GM18870 (cell line): ENCODE results near the gene KCNA5.

Experiments
- ATAC-seq: cut with Tn5 transposase; IDR thresholded peaks from one replicate; pipeline ENCODE4 v1.9.1; 2021; ENCODE audit warnings: moderate library complexity; ENCODE audit not compliant: unreplicated experiment

The KCNA5 gene

DNA sequence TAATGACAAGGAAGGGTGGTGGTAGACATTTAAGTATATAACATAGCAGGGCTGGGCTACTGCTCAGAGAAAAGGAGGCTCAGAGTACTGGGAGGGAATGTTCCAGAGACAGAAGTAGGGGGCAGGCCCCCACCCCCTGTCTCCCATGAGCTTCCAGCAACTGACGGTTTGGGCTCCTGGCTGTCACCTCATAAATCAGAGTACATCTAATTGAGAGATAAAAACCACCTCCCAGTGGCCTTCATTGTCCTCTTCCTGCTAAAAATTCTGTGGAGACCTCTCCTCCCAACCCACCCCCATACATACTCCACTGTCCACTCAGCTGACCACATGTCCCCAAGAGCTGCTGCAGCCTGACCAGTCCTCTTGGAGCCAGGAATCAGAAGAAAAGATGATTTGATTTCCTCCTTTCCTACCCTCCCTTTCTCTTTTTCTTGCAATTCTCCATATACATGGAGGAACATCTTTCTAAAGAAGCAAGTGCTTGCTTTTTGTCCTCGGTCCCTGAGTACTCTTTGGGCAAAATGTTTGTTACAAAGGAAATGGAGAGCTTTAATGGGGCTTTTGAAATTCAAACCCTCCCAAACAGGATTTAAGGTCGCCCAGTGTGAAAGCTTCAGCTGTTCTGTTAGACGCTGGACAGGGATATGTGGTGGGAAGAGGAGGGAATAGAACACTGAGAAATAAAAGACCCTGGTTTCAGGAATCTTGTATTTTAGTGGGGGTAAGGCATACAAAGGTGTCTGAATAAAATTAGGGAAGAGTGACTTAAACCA lies 16.4 kb upstream of the KCNA5 start:
- no peak for ATAC-seq

DNA sequence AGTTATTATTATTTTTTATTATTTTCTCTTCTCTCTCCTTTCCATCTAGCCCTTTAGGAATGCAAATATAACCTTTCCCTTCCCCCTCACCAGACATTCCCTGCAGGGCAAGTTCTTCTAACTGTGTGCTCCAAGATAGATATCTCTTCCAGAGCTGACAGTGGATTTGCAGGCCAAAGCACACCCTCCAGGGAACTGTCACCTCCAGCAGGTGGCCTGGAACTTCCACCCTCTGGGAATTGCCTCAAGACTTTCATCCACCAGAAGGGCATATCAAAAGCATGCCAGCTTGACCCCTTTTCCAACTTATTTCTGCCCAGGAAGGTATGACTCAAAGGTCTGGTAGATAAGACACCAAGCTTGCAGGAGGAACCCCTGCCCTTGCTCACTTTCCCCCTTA lies 13.6 kb upstream of the KCNA5 start:
- no peak for ATAC-seq

DNA sequence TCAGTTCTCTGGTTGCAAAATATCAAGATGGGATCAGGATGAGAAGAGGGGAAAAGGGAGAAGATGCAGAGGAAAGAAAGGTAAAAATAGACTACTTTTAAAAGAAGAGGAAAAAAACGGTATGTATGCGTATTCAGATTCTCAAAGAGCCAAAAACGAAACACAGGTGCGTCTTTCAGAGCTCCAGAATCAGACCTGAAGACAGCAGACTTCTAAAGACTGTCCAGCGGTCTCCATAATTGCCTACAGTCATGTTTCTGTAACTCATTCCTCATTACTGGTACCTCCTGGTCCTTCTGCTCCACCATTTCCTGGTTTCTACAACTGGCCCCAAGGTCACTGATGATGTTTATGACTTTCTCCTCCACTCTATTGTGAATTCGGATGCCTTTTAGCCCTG lies 12.4 kb upstream of the KCNA5 start:
- ATAC-seq, result no peak

DNA sequence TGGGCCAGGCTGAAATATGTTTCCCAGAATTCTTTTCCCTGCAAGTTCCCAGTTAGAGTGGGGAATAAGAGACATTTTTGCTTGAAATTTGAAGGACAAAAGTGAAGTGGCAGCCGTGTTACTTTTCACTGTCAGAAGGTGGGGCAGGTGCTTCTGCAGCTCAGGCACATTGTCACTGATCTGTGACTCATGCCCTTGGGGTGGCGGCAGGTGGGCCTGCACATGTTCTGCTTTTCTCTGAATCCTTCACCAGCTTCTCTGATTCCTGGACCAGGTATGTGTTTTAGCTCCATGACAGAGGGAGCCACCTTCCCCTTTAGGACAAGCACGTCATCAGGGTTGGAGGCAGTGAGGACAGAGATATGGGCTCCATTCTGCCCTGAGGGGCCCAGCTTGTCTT lies 11.7 kb upstream of the KCNA5 start:
- no peak for ATAC-seq

DNA sequence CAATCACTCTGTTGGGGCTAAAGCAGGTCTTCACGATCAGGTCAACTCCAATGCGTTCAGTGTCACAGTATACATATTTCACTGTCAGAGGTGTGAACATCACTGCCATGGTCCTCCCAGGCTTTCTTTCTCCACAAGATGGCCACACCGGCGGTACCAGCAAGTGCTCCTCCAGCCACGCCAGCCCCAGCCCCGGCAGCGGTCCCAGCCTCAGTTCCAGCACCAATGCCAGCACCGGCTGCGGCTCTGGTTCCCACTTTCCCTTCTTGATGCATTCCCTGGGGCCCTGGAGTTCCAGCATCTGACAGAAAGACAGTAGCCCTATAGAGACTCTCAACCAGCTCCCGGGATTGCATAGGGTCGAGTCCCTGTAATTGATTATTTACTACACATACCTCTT lies 10.9 kb upstream of the KCNA5 start:
- ATAC-seq, result no peak

DNA sequence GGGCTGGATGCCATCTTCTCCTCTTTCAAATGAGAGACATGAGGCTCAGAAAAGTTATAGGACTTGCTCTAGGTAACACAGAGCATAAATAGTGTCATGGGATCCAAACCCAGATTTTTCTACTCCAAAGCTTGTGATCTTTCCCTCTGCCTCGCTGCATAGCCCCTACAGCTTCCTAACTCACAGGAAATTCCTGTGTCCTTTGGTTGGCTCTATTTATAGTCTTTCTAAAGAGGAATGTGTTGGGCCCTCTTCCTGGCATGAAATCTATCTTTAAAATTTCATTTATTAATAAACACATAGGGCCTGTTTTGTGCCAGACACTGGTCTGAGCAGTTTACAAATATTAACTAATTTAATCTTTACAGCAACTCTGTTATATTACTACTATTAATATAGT lies 9.8 kb upstream of the KCNA5 start:
- no peak for ATAC-seq

DNA sequence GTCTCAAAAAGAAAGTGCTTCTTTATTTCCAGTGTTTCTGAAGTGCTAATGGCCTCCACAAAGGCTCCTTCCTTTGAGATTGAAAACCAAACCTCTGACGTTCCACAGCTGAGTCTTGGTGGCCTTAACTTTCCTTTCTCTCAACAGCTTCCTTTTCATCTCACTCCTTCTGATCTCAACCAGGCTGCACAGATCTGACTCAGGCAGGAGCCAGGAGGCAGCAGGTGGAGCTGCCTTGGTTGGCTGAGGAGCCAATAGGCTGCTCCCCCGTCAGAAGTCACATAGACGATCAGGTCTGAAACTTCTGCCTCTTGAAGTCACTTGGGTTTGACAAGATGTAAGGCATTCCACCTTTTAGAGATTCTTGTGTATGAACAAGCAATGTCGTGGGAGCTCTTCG lies 9.1 kb upstream of the KCNA5 start:
- no peak for ATAC-seq

DNA sequence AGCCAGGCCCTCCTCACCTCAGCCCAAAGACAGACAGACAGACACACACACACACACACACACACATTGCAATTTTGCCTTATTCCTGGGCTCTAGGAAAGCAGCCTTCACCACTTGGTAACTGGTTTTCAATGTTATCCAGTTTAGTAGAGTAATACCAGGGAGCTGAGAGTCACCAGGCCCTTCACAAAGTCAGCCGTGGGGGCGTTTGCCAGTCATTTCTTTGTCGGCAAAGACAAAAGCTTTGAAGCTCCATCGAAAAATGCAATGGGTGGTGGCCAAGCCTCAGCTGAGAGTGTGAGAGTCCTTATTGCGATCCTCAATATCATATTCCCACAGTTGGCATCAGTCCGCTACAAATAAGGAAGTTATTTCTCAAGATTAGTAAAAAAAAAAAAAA lies 8.1 kb upstream of the KCNA5 start:
- ATAC-seq, result no peak

DNA sequence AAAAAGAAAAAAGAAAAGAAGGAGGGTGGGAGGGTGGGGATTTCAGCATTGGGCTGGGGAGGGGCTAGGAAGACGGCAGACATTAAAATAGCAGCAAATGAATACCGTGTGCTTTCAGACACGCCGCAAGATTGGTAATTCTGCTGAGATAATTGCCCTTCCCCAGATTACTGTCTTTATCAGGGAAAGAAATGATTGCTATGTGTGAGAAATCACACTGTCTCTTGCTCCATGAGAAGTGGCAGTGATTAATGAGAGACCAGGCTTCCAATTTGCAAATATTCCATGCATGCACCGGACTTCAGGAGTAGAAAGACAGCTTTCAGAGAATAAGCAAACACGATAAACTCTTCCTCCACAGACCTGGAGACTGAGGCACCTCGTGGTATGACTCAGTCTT lies 7.6 kb upstream of the KCNA5 start:
- no peak for ATAC-seq

DNA sequence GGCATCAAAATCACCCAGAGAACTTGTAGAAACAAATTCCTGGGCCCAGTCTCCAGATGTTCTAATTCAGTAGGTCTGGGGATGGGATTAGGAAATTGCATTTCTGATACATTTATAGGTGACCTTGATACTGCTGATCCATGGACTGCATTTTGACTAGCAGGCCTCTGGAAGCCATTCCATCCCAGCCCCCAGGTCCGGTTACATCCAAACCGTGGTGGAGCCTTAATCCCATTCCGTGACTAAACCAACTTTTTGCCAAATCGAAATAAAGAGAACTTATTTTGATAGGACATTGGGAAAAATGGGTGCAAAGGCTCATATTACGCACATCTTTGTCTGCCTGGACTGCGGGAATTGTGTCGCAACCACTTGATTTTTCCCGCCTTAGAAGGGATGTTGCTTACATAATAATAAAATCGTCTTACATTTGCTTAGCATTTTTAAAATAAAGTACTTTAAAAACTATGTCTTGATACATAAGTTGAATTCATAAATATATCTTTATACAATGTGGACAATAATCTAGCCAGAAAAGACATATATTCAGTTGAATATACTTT lies 5.8 kb upstream of the KCNA5 start:
- ATAC-seq, result no peak

DNA sequence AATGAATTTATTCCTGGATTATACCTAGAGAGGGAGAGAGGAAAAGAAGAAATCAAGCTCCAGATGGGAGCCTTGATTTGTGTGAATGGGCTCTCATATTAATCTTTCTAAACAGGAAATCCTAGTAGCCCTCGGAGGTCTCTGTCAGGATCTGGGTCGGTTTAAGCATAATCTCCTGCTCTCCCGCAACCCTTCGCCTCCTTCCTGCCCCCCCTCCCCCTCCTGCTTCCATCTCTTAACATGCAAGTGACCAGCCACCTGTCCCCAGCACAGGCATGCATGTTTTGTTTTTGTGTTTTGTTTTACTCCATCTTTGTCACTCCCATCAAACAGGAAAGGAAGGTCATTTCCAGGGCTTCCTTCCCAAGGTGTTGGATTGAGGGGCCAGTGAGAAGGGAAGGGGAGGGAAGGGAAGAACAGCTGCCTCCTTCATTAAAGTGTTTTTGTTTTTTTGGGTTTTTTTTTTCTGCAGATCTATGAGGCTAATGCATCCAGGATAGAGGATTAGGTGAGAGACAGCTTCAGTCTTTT lies 4.8 kb upstream of the KCNA5 start:
- no peak for ATAC-seq

DNA sequence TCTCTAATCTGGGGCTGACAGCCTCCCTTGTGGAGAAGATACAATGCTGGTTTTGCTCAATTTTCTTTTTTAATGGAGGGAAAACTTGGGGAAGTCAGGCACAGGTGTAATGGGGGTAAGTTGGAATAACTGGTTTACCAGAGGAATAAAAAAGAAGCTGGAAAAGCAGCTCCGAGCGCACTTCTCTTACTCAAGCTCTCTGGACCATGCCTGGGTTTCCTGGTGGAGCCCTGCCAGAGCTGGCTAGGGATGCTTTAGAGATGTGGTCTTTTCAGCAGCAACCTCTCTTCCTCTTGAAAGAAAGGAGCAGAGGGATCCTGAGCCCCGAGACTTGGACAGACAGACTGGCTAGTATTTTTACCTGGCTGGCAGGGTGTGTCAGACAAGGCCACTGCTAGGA lies 3.9 kb upstream of the KCNA5 start:
- no peak for ATAC-seq

DNA sequence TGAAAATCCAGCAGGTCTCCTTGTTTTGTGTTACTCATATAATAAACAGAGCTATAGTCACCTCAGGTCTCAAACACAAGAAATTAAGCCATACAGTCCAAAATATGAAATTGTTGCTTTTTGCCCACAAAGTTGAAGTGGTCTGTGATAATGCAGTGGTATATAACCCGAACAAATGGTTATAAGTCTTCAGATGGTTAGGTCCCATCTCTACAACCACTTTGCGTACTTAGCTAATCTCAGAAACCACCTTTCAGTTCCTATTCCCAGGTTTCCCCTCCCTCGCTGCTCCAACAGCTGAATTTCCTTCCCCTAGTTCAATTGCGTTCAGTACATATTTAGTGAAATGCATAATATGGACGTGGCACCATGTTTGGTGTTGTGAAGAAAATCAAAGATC lies 3.3 kb upstream of the KCNA5 start:
- ATAC-seq, result no peak

DNA sequence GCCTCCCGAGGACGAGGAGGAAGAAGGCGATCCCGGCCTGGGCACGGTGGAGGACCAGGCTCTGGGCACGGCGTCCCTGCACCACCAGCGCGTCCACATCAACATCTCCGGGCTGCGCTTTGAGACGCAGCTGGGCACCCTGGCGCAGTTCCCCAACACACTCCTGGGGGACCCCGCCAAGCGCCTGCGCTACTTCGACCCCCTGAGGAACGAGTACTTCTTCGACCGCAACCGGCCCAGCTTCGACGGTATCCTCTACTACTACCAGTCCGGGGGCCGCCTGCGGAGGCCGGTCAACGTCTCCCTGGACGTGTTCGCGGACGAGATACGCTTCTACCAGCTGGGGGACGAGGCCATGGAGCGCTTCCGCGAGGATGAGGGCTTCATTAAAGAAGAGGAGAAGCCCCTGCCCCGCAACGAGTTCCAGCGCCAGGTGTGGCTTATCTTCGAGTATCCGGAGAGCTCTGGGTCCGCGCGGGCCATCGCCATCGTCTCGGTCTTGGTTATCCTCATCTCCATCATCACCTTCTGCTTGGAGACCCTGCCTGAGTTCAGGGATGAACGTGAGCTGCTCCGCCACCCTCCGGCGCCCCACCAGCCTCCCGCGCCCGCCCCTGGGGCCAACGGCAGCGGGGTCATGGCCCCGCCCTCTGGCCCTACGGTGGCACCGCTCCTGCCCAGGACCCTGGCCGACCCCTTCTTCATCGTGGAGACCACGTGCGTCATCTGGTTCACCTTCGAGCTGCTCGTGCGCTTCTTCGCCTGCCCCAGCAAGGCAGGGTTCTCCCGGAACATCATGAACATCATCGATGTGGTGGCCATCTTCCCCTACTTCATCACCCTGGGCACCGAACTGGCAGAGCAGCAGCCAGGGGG lies 979 bp downstream of the KCNA5 start:
- no peak for ATAC-seq

DNA sequence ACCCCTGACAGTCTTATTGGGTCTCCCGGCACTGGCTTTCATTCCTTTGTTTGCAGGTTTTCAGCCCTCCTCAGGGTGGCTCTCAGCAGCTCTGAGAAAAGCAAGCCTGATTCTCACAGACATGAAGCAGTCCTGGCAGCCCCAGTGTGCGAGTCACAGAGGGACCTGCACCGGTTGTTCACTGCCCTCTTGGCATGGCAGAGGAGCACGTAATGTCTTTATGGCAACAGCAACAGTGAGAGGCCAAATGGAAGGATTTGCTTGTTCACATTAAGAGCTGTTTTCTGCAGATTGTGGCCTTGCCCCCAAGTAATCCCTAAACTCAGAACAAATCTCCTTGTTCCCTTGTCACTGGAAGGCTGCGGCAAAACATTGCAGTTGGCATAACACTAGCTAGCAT lies 3.4 kb downstream of the KCNA5 start:
- no peak for ATAC-seq

DNA sequence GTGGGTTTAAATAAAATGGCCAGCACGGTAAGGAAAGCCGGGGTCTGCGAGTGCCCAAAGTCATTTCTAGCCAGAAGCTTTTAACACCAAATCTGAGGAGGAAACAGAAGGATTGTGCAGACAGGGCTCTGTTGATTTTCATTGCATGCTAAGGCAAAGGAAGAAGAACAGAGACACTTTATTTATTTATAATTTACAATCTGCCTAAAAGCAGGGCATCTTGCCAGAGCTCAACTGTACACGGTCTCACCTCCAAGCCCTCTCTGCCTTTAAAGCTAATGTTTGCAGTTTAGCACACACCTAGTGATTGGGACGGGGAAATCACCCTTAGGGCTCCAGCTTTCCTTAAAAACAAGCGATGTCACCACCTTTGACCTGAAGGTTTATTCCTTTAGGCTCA lies 4.0 kb downstream of the KCNA5 start:
- ATAC-seq, result no peak

DNA sequence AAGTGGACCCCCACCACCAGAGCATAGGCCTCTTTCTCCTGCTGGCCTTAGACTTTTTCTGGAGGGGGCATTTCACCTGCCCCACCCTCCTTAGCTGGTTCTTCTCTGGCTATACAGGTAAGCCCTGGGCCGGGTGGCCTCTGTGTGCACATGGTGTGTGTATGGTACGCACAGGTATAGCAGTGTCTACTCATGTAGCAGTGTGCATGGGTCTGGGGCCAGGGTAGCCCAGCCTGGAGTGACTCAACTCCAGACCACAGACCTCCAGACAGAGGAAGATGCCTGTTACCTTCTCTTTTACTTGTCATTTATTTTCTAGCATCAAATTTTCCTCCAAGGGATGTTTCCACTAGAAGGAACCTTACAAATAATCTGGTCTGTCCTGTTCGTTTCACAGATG lies 6.9 kb downstream of the KCNA5 start:
- no peak for ATAC-seq

DNA sequence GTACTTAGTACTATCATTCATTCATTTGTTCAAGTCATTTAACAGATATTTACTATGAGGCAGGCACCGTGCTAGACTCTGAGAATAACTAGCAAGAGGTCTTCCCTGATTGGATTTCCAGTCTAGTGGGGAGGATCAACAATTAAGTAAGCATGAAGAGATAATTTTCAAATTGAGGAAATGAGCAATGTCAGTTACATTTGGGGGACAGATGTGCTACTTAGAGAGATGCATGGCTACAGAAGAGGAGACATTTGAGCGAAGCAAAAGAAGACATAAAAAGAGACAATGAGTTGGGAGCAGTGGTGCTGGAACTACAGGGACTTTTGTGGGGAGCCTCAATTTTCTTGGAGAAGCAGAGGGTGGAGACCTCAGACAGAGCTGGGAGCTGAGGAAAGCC lies 7.7 kb downstream of the KCNA5 start:
- ATAC-seq, result no peak

DNA sequence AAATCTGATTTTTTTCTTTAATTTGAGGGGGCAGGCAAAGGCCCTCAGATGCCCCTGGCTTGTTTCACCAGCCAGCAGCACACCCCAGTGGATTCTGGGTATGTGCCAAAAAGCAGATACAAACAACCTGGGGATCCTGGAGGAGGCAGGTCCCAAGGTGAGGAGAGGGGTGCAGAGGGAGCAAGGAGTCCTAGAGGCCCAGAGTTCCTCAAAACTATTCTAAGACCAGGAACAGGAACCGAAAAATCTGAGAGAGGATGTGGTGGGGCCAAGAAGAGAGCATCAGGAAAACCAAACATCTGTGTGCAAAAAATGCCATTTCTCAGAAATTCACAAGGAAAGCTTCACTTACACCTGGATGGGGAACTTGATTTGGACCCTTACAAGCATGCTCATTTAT lies 8.2 kb downstream of the KCNA5 start:
- no peak for ATAC-seq

DNA sequence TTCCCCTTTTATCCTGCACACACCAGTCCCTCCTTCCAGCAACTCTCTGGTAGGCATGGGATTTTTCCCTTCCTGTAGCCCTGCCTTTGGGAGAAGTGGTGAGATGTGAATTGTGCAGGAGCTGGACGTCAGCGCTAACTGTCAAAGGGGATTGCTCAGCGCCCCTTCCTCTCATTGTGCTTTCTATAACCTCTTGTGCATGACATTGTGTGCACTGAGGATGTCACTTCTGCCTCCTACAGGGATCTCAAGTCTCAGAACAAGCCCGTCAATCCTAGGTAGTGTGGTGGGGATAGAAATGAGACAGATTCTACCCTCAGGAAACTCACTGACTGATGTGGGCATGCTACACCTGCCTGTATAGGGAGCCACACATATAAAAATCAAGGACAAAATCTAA lies 8.7 kb downstream of the KCNA5 start:
- ATAC-seq, result no peak

DNA sequence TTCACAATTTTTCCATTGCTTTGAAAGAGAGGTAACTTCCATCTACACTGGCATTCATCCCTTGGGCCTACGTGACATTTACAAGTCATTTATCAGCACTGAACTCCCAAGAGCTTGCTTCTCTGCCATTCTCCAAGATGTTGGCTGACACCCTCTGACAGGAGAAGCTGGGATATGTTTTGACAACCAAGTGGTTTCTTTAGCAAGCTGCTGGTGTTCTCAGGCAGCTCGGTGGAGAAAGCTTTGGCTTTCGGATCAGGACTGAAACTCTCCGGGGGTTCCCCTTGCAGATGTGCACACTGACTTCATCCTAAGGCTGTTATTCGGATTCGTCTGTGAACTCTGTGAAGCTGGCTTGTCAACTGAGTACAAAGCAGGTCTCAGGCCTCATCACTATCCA lies 15.7 kb downstream of the KCNA5 start:
- ATAC-seq, result no peak

DNA sequence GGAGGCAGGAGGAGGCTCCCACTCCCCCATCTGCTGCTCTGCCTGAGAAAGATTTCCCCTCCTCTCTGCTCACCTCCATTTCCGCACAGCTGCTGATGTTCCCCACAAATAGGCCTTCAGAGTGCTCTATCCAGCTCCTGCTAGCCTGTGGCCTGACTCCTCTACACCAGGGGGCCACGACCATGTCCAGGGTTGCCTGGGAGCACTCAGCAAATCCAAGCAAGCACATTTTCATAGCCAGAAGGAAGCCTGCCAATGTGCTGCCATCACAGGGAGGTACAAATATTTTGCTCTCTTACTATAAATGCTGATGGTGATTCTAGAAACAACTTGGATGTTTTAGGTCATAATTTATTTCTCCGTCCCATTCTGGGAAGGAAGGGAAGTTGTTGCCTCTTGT lies 17.3 kb downstream of the KCNA5 start:
- no peak for ATAC-seq
